ENCODE data around the gene RAB13.

Gene RAB13

DNA sequence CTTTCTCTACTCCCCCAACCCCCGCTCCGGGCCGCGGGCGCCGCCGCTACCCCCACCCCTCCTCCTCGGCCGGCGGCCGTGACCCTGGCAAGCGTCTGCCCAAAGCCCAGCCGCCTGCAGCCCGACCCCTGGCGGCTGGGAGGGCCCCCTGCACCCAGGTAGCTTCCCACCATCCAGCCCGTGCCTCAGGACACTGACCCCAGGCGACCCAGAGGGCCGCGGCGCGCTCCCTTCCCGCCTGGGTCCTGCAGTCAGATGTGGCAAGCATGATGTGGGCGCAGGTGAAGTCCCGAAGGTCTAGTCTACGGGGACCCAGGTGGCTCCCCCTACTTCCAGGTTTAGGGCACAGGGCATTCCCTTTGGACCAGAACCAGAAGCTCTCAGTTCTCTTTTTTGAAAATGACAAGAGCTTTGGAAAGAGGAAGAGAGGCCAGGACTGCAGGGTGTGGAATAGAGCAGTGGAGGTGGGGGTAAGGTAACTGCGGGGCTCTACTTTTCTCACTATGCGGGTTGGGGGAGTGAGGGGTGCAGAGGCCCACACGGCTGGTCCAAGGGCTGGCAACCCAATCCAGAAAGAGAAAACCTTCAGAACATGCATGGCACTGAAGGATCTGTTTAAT, 39.4 kb downstream of the RAB13 start, which contains the start of gene DENND4B:
Gene DENND4B, minus strand, starts transcription at position 97 of the 620 bp plus-strand sequence. CDS start 2,344 bp downstream, outside the sequence.
- peaks cover 6% of the 10 kb centered on the region; the same call in 1 of the 2 replicates for H3K36me3 ChIP-seq (ENCODE audit: low read length)

GRCh38 chr1:153945795-153946621, 40.1 kb downstream of the RAB13 start:
- Histone ChIP-seq H3K9ac (ENCODE audit: low read length) (peak overlapping the region; percentile 86), H2AFZ (ENCODE audit: low read depth, low read length, severe bottlenecking) (no peak overlapping the region), H4K20me1 (ENCODE audit: low read depth, low read length) (no peaks in the 10 kb centered on the region), H3F3A (ENCODE audit: insufficient read depth) (peaks cover 32% of the 10 kb centered on the region), H3K36me3 (ENCODE audit: low read length) (peaks cover 5% of the 10 kb centered on the region; the same call in 1 of the 2 replicates), H3K79me2 (ENCODE audit: insufficient read depth, low read length) (peaks cover 31% of the 10 kb centered on the region), H3K9me2 (replicated peaks; ENCODE audit: insufficient read depth, low read length) (no peaks in the 10 kb centered on the region), H3K9me3 (ENCODE audit: insufficient read depth, low read length) (no peaks in the 10 kb centered on the region), H3K27me3 (ENCODE audit: low read length) (no peaks in the 10 kb centered on the region), H3K4me2 (ENCODE audit: low read depth, low read length, poor library complexity, severe bottlenecking) (peak overlapping the region; percentile 97), H3K4me3 (ENCODE audit: insufficient read depth, low read length, poor library complexity, severe bottlenecking) (peak overlapping the region; percentile 66), H3K27ac (ENCODE audit: low read depth, low read length) (peak overlapping the region; percentile 90)
- no peak for TF ChIP-seq CTCF (IDR thresholded peaks at IDR 0.05; ENCODE audit: insufficient read depth, low read length, poor library complexity, severe bottlenecking)
- no peak for TF ChIP-seq EZH2phosphoT487 (conservative IDR thresholded peaks at IDR 0.05; ENCODE audit: low read length)

More for the DNA sequence above, 39.4 kb downstream of the RAB13 start, which contains the start of gene DENND4B:
- H4K20me1 ChIP-seq (ENCODE audit: low read depth, low read length) = no peaks in the 10 kb centered on the region
- peak; percentile 18 for TF ChIP-seq CTCF (IDR thresholded peaks at IDR 0.05; ENCODE audit: insufficient read depth, low read length, poor library complexity, severe bottlenecking)
- no peak for TF ChIP-seq EZH2phosphoT487 (conservative IDR thresholded peaks at IDR 0.05; ENCODE audit: low read length)
- H3K4me3 ChIP-seq (ENCODE audit: insufficient read depth, low read length, poor library complexity, severe bottlenecking) = peak within 1 kb of the TSS; percentile 66
- no peak within 1 kb of the TSS for H2AFZ ChIP-seq (ENCODE audit: low read depth, low read length, severe bottlenecking)
- H3F3A ChIP-seq (ENCODE audit: insufficient read depth) = peaks cover 32% of the 10 kb centered on the region
- H3K4me2 ChIP-seq (ENCODE audit: low read depth, low read length, poor library complexity, severe bottlenecking) = peak within 1 kb of the TSS; percentile 97
- peak within 1 kb of the TSS; percentile 86 for H3K9ac ChIP-seq (ENCODE audit: low read length)
- H3K9me2 ChIP-seq (replicated peaks; ENCODE audit: insufficient read depth, low read length) = no peaks in the 10 kb centered on the region
- H3K27ac ChIP-seq (ENCODE audit: low read depth, low read length) = peak within 1 kb of the TSS; percentile 90
- peaks cover 31% of the 10 kb centered on the region for H3K79me2 ChIP-seq (ENCODE audit: insufficient read depth, low read length)
- H3K27me3 ChIP-seq (ENCODE audit: low read length) = no peaks in the 10 kb centered on the region
- no peaks in the 10 kb centered on the region for H3K9me3 ChIP-seq (ENCODE audit: insufficient read depth, low read length)

DNA sequence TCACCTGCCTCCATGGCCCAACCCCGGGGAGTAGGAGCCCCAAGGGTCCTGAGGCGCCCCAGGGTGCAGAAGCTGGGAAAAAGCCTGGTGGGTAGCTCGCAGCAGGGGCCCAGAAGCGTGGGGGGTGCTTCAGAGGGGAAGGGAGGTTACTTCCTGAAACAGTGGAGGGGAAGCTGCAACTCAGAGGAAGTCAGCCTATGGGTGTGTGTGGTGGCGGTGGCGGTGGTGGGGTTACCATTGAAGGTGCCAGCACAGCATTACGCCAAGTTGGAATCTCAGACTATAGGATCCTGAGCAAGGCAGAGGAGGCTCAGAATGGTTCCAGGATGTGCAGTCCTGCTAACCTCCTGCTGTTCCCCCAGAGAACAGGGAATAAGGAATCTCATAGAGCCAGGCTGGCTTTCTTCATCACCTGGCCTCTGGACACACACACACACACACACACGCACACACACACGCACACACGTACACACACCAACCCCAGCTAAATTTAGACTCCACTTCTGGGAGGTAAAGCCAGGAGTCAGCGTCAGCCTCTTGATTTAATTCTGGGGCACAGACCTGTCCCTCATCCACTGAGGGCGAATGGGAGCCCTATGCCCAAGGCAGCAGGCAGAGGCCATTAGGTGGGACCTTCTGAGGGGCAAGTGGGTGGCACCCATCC, 40.9 kb downstream of the RAB13 start:
- Histone ChIP-seq H3K27ac (ENCODE audit: low read depth, low read length) (peak overlapping the region; percentile 90), H3K36me3 (ENCODE audit: low read length) (no peaks in the 10 kb centered on the region)
- TF ChIP-seq EZH2phosphoT487 (conservative IDR thresholded peaks at IDR 0.05; ENCODE audit: low read length) (no peak), CTCF (IDR thresholded peaks at IDR 0.05; ENCODE audit: insufficient read depth, low read length, poor library complexity, severe bottlenecking) (no peak)

More for the DNA sequence above, 40.9 kb downstream of the RAB13 start:
- Histone ChIP-seq H3K79me2 (ENCODE audit: insufficient read depth, low read length) (peaks cover 31% of the 10 kb centered on the region), H3F3A (ENCODE audit: insufficient read depth) (peaks cover 26% of the 10 kb centered on the region), H3K9me2 (replicated peaks; ENCODE audit: insufficient read depth, low read length) (no peaks in the 10 kb centered on the region), H3K9ac (ENCODE audit: low read length) (peak overlapping the region; percentile 86), H2AFZ (ENCODE audit: low read depth, low read length, severe bottlenecking) (no peak overlapping the region), H3K4me2 (ENCODE audit: low read depth, low read length, poor library complexity, severe bottlenecking) (peak overlapping the region; percentile 97), H3K27me3 (ENCODE audit: low read length) (no peaks in the 10 kb centered on the region), H3K4me3 (ENCODE audit: insufficient read depth, low read length, poor library complexity, severe bottlenecking) (peak overlapping the region; percentile 66), H3K9me3 (ENCODE audit: insufficient read depth, low read length) (no peaks in the 10 kb centered on the region), H4K20me1 (ENCODE audit: low read depth, low read length) (no peaks in the 10 kb centered on the region)
